NCI-H69 (cell line): ENCODE measurements around the gene TSC22D1.
A peak's percentile ranks its signal among the peaks of the same experiment; 100 is the strongest.
"Not testable (repeated sequence)": the region's sequence is repeated elsewhere in the genome, so short reads cannot be mapped to it uniquely, and the experiment has no call there.

Source experiments
- DNase-seq: peaks from one replicate; lab custom pipeline; 2025; lab: John Stamatoyannopoulos, UW

Gene TSC22D1

DNA sequence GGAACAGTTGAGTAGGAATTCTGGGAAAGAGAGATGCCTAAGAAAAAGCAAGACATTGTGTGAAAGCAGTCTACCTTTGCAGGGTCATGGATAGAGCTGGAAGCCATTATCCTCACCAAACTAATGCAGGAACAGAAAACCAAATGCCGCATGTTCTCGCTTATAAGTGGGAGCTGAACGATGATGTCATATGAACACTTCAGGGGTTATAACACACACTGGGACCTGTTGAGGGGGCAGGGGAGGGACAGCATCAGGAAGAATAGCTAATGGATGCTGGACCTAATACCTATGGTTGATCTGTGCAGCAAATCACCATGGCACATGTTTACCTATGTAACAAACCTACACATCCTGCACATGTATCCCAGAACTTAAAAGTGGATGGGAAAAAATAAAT lies 69.9 kb downstream of the TSC22D1 start:
- no peak for DNase-seq

GRCh38 chr13:44504116-44504515 lies 72.0 kb downstream of the TSC22D1 start:
- no peak for DNase-seq

DNA sequence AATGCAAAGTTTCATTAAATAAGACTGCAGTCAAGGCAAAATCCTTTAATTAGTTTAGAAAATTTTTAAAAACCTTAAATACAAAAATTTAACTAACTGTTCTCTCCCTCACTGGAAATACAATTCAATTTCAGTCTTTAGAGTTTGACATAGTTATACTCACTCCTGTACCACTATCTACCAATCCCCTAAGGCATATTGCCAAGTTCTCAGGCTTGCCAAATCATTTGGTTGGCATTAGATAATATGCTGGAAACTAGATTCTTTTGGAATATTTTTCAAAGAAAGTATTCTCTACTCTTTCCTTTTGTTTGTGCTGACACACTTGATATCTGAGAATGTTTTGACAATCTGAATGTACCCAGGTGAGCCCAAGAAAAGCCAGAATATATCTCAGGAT lies 77.2 kb downstream of the TSC22D1 start:
- no peak for DNase-seq

- DNase-seq: no peak
These were observed 77.6 kb downstream of the TSC22D1 start for GRCh38 chr13:44498502-44498901.

GRCh38 chr13:44497801-44498200 lies 78.3 kb downstream of the TSC22D1 start:
- DNase-seq: no peak

DNA sequence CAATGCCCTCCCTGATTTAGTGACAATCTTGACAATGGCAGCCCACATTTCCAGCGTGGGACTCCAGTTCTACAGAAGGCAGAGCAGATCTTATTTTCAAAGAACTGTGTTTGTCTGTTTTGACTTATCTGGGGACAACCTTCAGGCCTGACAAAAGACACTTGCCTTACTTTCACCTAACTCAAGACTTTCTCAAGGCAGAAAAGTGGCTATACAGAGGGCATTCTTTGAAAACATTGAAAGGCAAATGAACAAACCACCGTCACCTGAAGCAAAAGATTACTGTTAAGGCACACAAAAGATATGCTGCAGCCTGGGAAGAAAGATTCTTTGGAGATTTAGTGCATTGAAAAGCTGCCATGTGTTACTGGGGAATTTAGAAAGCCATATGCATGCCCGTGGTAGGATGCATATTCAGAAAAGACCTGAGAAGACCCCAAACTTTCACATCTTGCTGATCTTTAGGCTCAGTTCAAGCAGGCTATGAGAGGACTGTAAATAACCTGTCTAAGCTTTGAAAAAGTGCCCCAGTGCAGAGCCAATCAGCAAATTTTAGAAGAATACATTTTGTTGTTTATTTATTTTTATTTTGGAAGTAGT lies 82.8 kb downstream of the TSC22D1 start:
- DNase-seq: no peak

- DNase-seq: no peak
These were observed 86.4 kb downstream of the TSC22D1 start for GRCh38 chr13:44489751-44490150.

GRCh38 chr13:44487989-44488388 lies 88.1 kb downstream of the TSC22D1 start:
- DNase-seq: no peak

GRCh38 chr13:44484562-44485138 lies 91.5 kb downstream of the TSC22D1 start:
- no peak for DNase-seq

- DNase-seq: peak; percentile 70
These were observed 101.8 kb downstream of the TSC22D1 start for GRCh38 chr13:44474122-44474910.

GRCh38 chr13:44471686-44472085 lies 104.4 kb downstream of the TSC22D1 start:
- DNase-seq: no peak

- peak; percentile 50 for DNase-seq
These were observed 105.2 kb downstream of the TSC22D1 start for GRCh38 chr13:44470638-44471562.

- peak; percentile 40 for DNase-seq
These were observed 107.3 kb downstream of the TSC22D1 start for GRCh38 chr13:44468874-44469273.

GRCh38 chr13:44465318-44465717 lies 110.8 kb downstream of the TSC22D1 start:
- DNase-seq: peak; percentile 16

DNA sequence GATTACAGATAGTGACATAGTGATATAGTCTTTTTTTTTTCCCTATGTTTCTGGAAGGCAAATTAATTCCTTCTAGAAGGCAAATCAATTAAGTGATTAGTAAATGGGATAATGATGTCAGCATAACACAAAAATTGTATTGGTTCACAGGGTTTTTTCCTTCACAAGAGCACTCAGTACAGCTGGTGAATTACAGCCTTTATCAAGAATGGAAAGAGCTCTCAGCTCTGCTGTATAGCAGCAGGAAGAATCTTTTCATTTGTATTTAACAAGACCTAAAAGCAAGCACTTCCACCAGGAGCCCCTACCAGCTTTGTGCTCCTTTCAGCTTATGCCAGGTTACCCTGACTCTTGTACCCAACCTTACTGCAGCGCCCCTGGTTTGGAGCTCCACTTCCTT lies 111.7 kb downstream of the TSC22D1 start:
- DNase-seq: peak; percentile 60

- no peak for DNase-seq
These were observed 112.4 kb downstream of the TSC22D1 start for GRCh38 chr13:44463759-44464158.

- no peak for DNase-seq
These were observed 116.5 kb downstream of the TSC22D1 start for GRCh38 chr13:44459674-44460073.

GRCh38 chr13:44458313-44458975 lies 117.7 kb downstream of the TSC22D1 start:
- no peak for DNase-seq

DNA sequence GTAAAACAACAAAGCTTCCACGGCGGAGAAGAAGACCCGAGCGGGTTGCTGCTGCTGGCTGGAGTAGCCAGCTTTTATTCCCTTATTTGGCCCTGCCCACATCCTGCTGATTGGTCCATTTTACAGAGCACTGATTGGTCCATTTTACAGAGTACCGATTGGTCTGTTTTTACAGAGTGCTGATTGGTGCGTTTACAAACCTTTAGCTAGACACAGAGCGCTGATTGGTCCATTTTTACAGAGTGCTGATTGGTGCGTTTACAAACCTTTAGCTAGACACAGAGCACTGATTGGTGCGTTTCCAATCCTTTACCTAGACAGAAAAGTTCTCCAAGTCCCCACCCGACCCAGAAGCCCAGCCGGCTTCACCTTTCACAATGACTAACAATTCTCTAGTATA lies 119.9 kb downstream of the TSC22D1 start:
- DNase-seq: not testable (repeated sequence)

DNA sequence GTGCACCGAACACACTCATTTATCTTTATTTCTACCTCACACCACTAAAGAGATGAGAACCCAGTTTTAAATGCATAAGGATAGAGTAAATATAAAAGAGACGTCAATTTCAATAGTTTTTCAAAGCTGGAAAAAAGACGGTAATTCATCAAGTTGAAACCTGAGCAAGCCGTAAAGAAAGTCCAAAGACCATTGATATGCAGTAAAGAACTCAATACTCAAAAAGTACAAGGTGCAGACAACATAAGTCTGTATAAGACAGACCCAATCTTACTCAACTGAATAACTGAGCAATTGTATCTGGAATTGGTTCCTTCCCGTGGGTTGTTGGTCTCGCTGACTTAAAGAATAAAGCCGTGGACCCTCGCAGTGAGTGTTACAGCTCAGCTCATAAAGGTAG lies 120.4 kb downstream of the TSC22D1 start:
- no peak for DNase-seq

DNA sequence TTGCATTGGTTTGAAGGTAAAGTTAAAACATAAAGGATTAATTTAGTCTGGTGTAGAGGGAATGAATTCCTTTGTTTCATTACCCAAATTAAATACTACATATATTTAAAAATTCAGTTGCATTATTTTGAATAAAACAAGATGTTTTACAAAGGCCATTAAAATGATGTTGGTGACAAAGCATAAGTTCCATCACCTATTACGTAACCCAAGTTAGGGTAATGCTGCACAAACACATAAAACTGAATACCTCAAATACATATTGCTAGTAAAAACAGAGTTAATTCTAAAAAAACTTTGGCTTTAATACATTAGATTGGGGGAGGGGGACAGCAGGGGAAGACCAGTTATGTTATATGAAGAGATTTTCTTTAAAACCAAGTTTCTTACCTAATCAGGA lies 122.2 kb downstream of the TSC22D1 start:
- no peak for DNase-seq

DNA sequence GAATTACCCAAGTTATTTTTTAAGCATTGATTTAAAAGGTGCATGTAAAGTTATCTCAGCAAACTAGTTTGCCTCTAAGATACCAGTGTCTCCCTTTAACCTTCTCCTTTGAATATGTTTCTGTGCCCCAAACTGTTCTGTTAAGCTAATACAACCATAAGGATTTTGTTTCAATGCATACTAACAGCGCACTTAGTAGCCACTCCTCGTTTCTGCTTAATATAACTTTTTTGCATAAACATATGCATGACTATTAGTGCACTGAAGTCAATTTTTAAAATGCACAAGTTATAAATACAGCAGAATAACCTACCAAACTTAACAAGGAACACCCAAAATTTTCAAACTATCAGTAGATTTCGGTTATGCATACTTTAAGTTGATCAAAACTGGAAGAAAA lies 123.1 kb downstream of the TSC22D1 start:
- no peak for DNase-seq
